GM12878 (cell line): ENCODE data around the gene ATOSB. TPM values are rescaled to one million over a fixed set of nuclear protein-coding genes. Genes with fewer than 3 reads are reported as not detected.

Experiments used
- ATAC-seq: fragments of 200-7000 bp; cut with Tn5 transposase; 3 replicates; pipeline ENCODE4 v1.9.1; 2020; ENCODE audit warnings: mild to moderate bottlenecking, moderate library complexity
- BruUV-seq: library from RNA; stranded (reverse); fragments of 400-500 nt; replicated peaks from 2 replicates; lab custom pipeline; 2021; lab: Mats Ljungman, UMichigan
- CTCF ChIA-PET: fragments of 300-600 bp; sonication (Branson Sonifier 250); formaldehyde crosslinking; extraction: SDS; loops from one replicate; lab custom pipeline; 2021; ENCODE audit warnings: inconsistent platforms; lab: Yijun Ruan, JAX
- POLR2A ChIA-PET: fragments of 350-600 bp; formaldehyde crosslinking; extraction: SDS; loops from one replicate; lab custom pipeline; 2021; ENCODE audit warnings: inconsistent platforms; lab: Charles Lee
- RAD21 ChIA-PET: fragments of 300-600 bp; sonication (Branson Sonifier 250); formaldehyde crosslinking; loops from one replicate; lab custom pipeline; 2023; ENCODE audit warnings: antibody characterized with exemption; ENCODE audit not compliant: unreplicated experiment; lab: Charles Lee
- SMC1A ChIA-PET: fragments of 300-600 bp; sonication (Branson Sonifier 250); formaldehyde crosslinking; loops from one replicate; lab custom pipeline; 2023; ENCODE audit not compliant: unreplicated experiment, uncharacterized antibody; lab: Charles Lee
- DNase-seq: peaks from one replicate; pipeline ENCODE4 v3.0.0-alpha.2; 2011; ENCODE audit warnings: low read depth, low spot score
- FAIRE-seq: peaks from 3 replicates; lab custom pipeline; 2011; peaks lifted over from hg19 to GRCh38; lab: Jason Lieb, UNC
- H2AFZ ChIP-seq: 2 replicates; pipeline ENCODE4 v1.6.0; 2011; ENCODE audit warnings: low read depth, low read length, control low read depth; ENCODE audit not compliant: control insufficient read depth
- H3K27ac ChIP-seq: 2 replicates; pipeline ENCODE4 v1.5.1; 2011; ENCODE audit warnings: control low read depth; ENCODE audit not compliant: control insufficient read depth, insufficient read depth
- H3K27me3 ChIP-seq, 2 experiments: replicated peaks in 1 of 2; 2 replicates each; pipeline versions ENCODE4 v1.6.0 to v1.6.1; 2011; ENCODE audit warnings: low read length in 1 of 2; ENCODE audit not compliant: control insufficient read depth in 2 of 2, insufficient read depth in 2 of 2
- H3K36me3 ChIP-seq, 2 experiments: 2 replicates each; pipeline ENCODE4 v1.5.1; 2011; ENCODE audit warnings: low read length in 1 of 2; ENCODE audit not compliant: control insufficient read depth in 2 of 2, insufficient read depth in 2 of 2
- H3K4me1 ChIP-seq: 2 replicates; pipeline ENCODE4 v1.6.1; 2011; ENCODE audit warnings: mild to moderate bottlenecking, low read length, moderate library complexity, mixed read lengths; ENCODE audit not compliant: control insufficient read depth, insufficient read depth
- H3K4me2 ChIP-seq: 2 replicates; pipeline ENCODE4 v1.6.0; 2011; ENCODE audit warnings: control low read depth; ENCODE audit not compliant: control insufficient read depth, insufficient read depth
- H3K4me3 ChIP-seq: fragments of 200-600 bp; sonication (generic); 2 replicates; pipeline ENCODE4 v1.5.1; 2016
- H3K79me2 ChIP-seq: 2 replicates; pipeline ENCODE4 v1.6.0; 2011; ENCODE audit warnings: low read length; ENCODE audit not compliant: control insufficient read depth, insufficient read depth
- H3K9ac ChIP-seq: 2 replicates; pipeline ENCODE4 v1.8.0; 2011; ENCODE audit warnings: low read length, control low read depth, mixed read lengths; ENCODE audit not compliant: control insufficient read depth, insufficient read depth
- H3K9me3 ChIP-seq: replicated peaks from 3 replicates; pipeline ENCODE4 v1.5.1; 2011; ENCODE audit warnings: mild to moderate bottlenecking, low read length; ENCODE audit not compliant: control insufficient read depth, insufficient read depth
- H4K20me1 ChIP-seq: 2 replicates; pipeline ENCODE4 v1.6.0; 2011; ENCODE audit not compliant: control insufficient read depth, insufficient read depth
- CHD4 ChIP-seq: fragments of 200-600 bp; sonication (generic); IDR thresholded peaks from 2 replicates; pipeline ENCODE4 v1.6.1; 2016; ENCODE audit warnings: mild to moderate bottlenecking
- CREM ChIP-seq: IDR thresholded peaks from 2 replicates; pipeline ENCODE4 v1.6.1; 2014; ENCODE audit warnings: antibody characterized with exemption, low read depth
- EGR1 ChIP-seq, 2 experiments: IDR thresholded peaks; 1 replicate in 1 of 2; 2 replicates in 1 of 2; pipeline ENCODE4 v1.6.1; 2011 to 2012; ENCODE audit warnings: low read depth in 2 of 2, low read length in 2 of 2, borderline replicate concordance in 1 of 2, mild to moderate bottlenecking in 1 of 2, moderate library complexity in 1 of 2
- ETV6 ChIP-seq, 2 experiments: fragments of 450-650 bp in 1 of 2; IDR thresholded peaks in 1 of 2; conservative IDR thresholded peaks in 1 of 2; 2 replicates each; pipeline ENCODE4 v1.6.1; 2014; ENCODE audit warnings: antibody characterized with exemption in 1 of 2, borderline replicate concordance in 1 of 2, low read depth in 1 of 2, mild to moderate bottlenecking in 1 of 2, moderate library complexity in 1 of 2
- KAT2A ChIP-seq: conservative IDR thresholded peaks from 2 replicates; pipeline ENCODE4 v1.6.1; 2011; ENCODE audit warnings: low read depth, low read length; ENCODE audit not compliant: control insufficient read depth
- PML ChIP-seq: IDR thresholded peaks from 2 replicates; pipeline ENCODE4 v1.6.1; 2012; ENCODE audit warnings: low read length, inconsistent platforms
- POU2F2 ChIP-seq: IDR thresholded peaks from 3 replicates; pipeline ENCODE4 v1.6.1; 2011; ENCODE audit warnings: low read depth, mild to moderate bottlenecking, low read length, borderline replicate concordance
- RBBP5 ChIP-seq: fragments of 200-600 bp; sonication (generic); conservative IDR thresholded peaks from 2 replicates; pipeline ENCODE4 v1.6.1; 2016
- RUNX3 ChIP-seq: IDR thresholded peaks from 2 replicates; pipeline ENCODE4 v1.6.1; 2012; ENCODE audit warnings: low read length, inconsistent platforms
- SMAD5 ChIP-seq: IDR thresholded peaks from 2 replicates; pipeline ENCODE4 v1.6.1; 2016; ENCODE audit warnings: antibody characterized with exemption, low read depth
- SUPT20H ChIP-seq: IDR thresholded peaks from 2 replicates; pipeline ENCODE4 v1.6.1; 2011; ENCODE audit warnings: low read depth, mild to moderate bottlenecking, low read length, moderate library complexity, borderline replicate concordance; ENCODE audit not compliant: control insufficient read depth
- SUZ12 ChIP-seq: fragments of 200-600 bp; sonication (generic); IDR thresholded peaks from one replicate; pipeline ENCODE4 v1.6.1; 2018; ENCODE audit warnings: antibody characterized with exemption, mild to moderate bottlenecking; ENCODE audit not compliant: unreplicated experiment
- YY1 ChIP-seq: IDR thresholded peaks from 2 replicates; pipeline ENCODE4 v1.6.1; 2011; ENCODE audit warnings: low read depth, mild to moderate bottlenecking, low read length
- WGBS: methylation state at CpG from one replicate; pipeline ENCODE4 v1.1.6; 2016; ENCODE audit warnings: low lambda C conversion rate; ENCODE audit not compliant: insufficient replicate concordance, insufficient coverage; ENCODE audit errors: missing lambda C conversion rate; 5-methylcytosine and 5-hydroxymethylcytosine counted together
- in situ Hi-C: fragments of 300-500 bp; cut with MboI; formaldehyde crosslinking; loops from 9 replicates; pipeline ENCODE4 v1.14.3; 2018; ENCODE audit warnings: mixed read lengths
- intact Hi-C: fragments of 100-400 bp; cut with micrococcal nuclease; formaldehyde crosslinking; loops from one replicate; pipeline ENCODE4 v1.14.2; 2022; ENCODE audit not compliant: unreplicated experiment
- polyA plus RNA-seq, 11 experiments: library from polyadenylated mRNA; depleted of rRNA in 4 of 11; unstranded in 6 of 11; stranded (reverse) in 5 of 11; fragments of >200 nt; fragmentation: Nextera tagmentation in 4 of 11; fragmentation: Illumina TruSeq in 1 of 11; extraction: Ambion mirVana in 4 of 11; extraction: Trizol in 1 of 11; gene quantifications; 1 replicate in 1 of 11; 2 replicates in 10 of 11; pipeline versions ENCODE4 v1.2.1 to v1.2.3, GENCODE V29; 2011 to 2016; ENCODE audit warnings: inconsistent platforms in 2 of 11, missing spikeins in 2 of 11, low read depth in 1 of 11
- total RNA-seq, 4 experiments: library from RNA; depleted of rRNA in 3 of 4; stranded (reverse); fragments of >200 nt in 3 of 4; fragmentation: Illumina TruSeq in 1 of 4; extraction: Trizol in 1 of 4; gene quantifications; 2 replicates each; pipeline versions ENCODE4 v1.2.1 to v1.2.3, GENCODE V29; 2013 to 2021
- TF ChIP-seq, protein P1 (sequence below): fragments of 450-650 bp; IDR thresholded peaks from 2 replicates; pipeline ENCODE4 v1.6.1; 2017; ENCODE audit warnings: antibody characterized with exemption, mild to moderate bottlenecking, moderate library complexity
- TF ChIP-seq, protein P2 (sequence below): fragments of 450-650 bp; IDR thresholded peaks from 2 replicates; pipeline ENCODE4 v1.6.1; 2017; ENCODE audit warnings: mild to moderate bottlenecking, low read depth, inconsistent platforms; ENCODE audit not compliant: poor library complexity, severe bottlenecking
- TF ChIP-seq, protein P3 (sequence below): fragments of 450-650 bp; IDR thresholded peaks from 2 replicates; pipeline ENCODE4 v1.6.1; 2018; ENCODE audit warnings: mild to moderate bottlenecking, low read depth, moderate library complexity; ENCODE audit not compliant: partially characterized antibody

The ATOSB gene
- total and polyA plus RNA-seq, 10 of the 15 experiments (the other 5 are each of a cell fraction or from before 2014, with no cell fraction given): 0.60 to 5.4 (median 2.5) TPM

DNA sequence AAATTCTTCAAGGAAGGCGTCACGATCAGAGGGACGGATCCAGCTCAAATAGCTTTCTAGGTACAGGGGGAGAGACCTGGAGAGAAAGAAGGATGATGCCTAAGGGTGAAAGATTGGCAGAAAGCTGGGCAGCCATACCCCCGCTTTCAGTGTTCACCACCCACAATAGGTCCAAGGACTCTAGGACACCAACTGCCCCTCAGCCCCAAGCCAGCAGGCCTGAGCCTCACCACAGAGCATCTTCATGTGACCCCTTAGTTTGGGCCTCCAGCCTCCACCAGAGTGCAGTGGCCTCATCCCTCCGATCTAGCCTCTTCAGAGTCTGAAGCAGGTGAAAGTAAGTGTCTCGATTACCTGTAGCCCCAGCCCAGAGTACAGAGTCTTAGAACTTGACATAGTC, 41.5 kb downstream of the ATOSB start (continued):
- TF ChIP-seq SMAD5: no peak
- TF ChIP-seq POU2F2: no peak
- TF ChIP-seq, protein P1, sequence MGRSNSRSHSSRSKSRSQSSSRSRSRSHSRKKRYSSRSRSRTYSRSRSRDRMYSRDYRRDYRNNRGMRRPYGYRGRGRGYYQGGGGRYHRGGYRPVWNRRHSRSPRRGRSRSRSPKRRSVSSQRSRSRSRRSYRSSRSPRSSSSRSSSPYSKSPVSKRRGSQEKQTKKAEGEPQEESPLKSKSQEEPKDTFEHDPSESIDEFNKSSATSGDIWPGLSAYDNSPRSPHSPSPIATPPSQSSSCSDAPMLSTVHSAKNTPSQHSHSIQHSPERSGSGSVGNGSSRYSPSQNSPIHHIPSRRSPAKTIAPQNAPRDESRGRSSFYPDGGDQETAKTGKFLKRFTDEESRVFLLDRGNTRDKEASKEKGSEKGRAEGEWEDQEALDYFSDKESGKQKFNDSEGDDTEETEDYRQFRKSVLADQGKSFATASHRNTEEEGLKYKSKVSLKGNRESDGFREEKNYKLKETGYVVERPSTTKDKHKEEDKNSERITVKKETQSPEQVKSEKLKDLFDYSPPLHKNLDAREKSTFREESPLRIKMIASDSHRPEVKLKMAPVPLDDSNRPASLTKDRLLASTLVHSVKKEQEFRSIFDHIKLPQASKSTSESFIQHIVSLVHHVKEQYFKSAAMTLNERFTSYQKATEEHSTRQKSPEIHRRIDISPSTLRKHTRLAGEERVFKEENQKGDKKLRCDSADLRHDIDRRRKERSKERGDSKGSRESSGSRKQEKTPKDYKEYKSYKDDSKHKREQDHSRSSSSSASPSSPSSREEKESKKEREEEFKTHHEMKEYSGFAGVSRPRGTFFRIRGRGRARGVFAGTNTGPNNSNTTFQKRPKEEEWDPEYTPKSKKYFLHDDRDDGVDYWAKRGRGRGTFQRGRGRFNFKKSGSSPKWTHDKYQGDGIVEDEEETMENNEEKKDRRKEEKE: no peak
- no peak for TF ChIP-seq RUNX3
- no peak for TF ChIP-seq YY1
- TF ChIP-seq, protein P2, sequence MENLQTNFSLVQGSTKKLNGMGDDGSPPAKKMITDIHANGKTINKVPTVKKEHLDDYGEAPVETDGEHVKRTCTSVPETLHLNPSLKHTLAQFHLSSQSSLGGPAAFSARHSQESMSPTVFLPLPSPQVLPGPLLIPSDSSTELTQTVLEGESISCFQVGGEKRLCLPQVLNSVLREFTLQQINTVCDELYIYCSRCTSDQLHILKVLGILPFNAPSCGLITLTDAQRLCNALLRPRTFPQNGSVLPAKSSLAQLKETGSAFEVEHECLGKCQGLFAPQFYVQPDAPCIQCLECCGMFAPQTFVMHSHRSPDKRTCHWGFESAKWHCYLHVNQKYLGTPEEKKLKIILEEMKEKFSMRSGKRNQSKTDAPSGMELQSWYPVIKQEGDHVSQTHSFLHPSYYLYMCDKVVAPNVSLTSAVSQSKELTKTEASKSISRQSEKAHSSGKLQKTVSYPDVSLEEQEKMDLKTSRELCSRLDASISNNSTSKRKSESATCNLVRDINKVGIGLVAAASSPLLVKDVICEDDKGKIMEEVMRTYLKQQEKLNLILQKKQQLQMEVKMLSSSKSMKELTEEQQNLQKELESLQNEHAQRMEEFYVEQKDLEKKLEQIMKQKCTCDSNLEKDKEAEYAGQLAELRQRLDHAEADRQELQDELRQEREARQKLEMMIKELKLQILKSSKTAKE: no peak

DNA sequence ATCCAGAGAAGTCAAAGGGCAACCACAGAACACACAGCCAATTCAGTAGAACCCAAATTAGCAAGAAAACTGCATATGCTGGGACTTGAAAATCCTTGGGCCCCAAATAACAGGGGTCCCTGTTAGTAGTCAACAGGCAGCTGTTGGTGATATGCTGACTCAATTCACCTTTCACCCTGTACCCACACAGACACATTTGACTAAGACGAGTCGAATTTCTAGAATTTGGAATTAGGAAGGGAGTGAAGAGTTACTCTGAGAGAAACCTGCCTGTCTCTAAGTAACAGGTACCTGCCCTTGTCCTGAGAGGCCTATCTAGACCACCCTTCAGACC, 42.4 kb downstream of the ATOSB start:
- CTCF ChIA-PET: no interaction called here
- no peak for FAIRE-seq
- no peaks in the 10 kb centered on the region for H3K9me3 ChIP-seq
- peaks cover 48% of the 10 kb centered on the region for H3K79me2 ChIP-seq
- in situ Hi-C loops (no loop called here), intact Hi-C loops (loop anchor here (5.0 to 10.0 kb wide), 3 partner anchors 39 to 652 kb away; partner anchors contain the start of gene DNAJB5)
- peak overlapping the region; percentile 34; the same call in 1 of the 2 replicates for H3K4me3 ChIP-seq
- TF ChIP-seq, protein P3, sequence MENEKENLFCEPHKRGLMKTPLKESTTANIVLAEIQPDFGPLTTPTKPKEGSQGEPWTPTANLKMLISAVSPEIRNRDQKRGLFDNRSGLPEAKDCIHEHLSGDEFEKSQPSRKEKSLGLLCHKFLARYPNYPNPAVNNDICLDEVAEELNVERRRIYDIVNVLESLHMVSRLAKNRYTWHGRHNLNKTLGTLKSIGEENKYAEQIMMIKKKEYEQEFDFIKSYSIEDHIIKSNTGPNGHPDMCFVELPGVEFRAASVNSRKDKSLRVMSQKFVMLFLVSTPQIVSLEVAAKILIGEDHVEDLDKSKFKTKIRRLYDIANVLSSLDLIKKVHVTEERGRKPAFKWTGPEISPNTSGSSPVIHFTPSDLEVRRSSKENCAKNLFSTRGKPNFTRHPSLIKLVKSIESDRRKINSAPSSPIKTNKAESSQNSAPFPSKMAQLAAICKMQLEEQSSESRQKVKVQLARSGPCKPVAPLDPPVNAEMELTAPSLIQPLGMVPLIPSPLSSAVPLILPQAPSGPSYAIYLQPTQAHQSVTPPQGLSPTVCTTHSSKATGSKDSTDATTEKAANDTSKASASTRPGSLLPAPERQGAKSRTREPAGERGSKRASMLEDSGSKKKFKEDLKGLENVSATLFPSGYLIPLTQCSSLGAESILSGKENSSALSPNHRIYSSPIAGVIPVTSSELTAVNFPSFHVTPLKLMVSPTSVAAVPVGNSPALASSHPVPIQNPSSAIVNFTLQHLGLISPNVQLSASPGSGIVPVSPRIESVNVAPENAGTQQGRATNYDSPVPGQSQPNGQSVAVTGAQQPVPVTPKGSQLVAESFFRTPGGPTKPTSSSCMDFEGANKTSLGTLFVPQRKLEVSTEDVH: no peak
- TF ChIP-seq ETV6 (conservative IDR thresholded peaks at IDR 0.05 in 1 of 2, IDR thresholded peaks at IDR 0.05 in 1 of 2; ENCODE audit: borderline replicate concordance in 1 of 2, low read depth in 1 of 2) (no peak), RUNX3 (peak; percentile 28; the same call in 1 of the 2 replicates), PML (0 out of 2 replicates have a peak, but pooled peaks have one; percentile 3), CREM (no peak), EGR1 (IDR thresholded peaks at IDR 0.05; ENCODE audit: borderline replicate concordance in 1 of 2, low read depth in 2 of 2, low read length in 2 of 2) (no peak), KAT2A (no peak), SUPT20H (no peak), SUZ12 (no peak), RBBP5 (no peak), CHD4 (no peak)
- POLR2A ChIA-PET: interaction anchor here (2.1 kb wide), 1 partner anchor 29 kb away, joined by 11 read pairs; the partner anchor contains the start of gene STOML2
- H3K9ac ChIP-seq: peak overlapping the region; percentile 58; the same call in 1 of the 2 replicates
- peak overlapping the region; percentile 81 for H3K4me2 ChIP-seq
- peak overlapping the region; percentile 88 for H3K27ac ChIP-seq
- H3K27me3 ChIP-seq: no peaks in the 10 kb centered on the region
- RAD21 ChIA-PET: no interaction called here
- H3K36me3 ChIP-seq: peaks cover 0 to 17% of the 10 kb centered on the region in 2 experiments; a peak in 3 of 4 replicates
- no peak for DNase-seq
- BruUV-seq: no TSS peak
- no peak for ATAC-seq
- peaks cover 19% of the 10 kb centered on the region for H4K20me1 ChIP-seq
- 0% methylated on average over 2 of the region's 2 CpGs for WGBS
- SMC1A ChIA-PET: no interaction called here
- H3K4me1 ChIP-seq: peaks cover 13% of the 10 kb centered on the region
- peak overlapping the region; percentile 91; the same call in 1 of the 2 replicates for H2AFZ ChIP-seq
